HG03097 (cell line): ENCODE data around the gene MTMR8.
A peak's percentile ranks its signal among the peaks of the same experiment; 100 is the strongest.
"Not testable (repeated sequence)": the region's sequence is repeated elsewhere in the genome, so short reads cannot be mapped to it uniquely, and the experiment has no call there.

Experiments
- ATAC-seq: cut with Tn5 transposase; IDR thresholded peaks from one replicate; pipeline ENCODE4 v1.9.1; 2021; ENCODE audit not compliant: unreplicated experiment, low FRiP score

Gene MTMR8

DNA sequence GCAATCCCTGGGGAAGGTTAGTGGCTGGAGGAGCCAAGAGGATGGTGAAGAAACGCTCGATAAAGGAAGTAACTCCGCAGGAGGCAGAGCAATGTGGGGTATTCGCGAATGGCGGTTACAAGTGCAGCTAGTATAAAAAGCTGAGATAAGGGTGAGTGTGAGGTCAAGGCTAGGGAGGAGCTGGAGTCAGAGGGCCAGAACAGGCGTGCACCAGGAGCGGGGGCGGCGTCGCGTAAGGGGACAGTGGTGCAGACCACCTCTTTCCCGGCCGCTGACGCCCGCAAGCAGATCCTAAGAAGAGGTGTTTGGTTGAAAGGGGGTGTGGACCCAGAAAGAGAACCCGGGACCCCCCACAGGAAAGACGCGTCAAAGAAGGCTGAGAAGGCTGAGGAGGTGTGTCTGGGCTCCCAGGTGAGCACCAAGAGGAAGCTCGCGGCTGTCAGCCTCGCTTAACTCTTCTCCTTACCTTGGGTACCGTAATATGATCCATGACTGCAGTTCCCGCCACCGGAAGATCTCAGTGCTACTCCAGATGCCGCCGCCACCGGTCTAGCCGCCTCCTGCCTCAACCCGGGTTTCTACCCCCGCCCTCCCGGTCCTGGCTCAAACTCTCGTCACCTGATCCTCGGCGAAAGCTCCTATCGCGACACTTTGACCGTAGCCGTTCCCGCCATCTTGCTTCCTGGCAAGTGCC, at the start of gene MTMR8:
Gene MTMR8 (minus strand): TSS at position 579 of the 694 bp plus-strand sequence. CDS start 89 bp downstream, at position 490.
- ATAC-seq: peak; percentile 90

DNA sequence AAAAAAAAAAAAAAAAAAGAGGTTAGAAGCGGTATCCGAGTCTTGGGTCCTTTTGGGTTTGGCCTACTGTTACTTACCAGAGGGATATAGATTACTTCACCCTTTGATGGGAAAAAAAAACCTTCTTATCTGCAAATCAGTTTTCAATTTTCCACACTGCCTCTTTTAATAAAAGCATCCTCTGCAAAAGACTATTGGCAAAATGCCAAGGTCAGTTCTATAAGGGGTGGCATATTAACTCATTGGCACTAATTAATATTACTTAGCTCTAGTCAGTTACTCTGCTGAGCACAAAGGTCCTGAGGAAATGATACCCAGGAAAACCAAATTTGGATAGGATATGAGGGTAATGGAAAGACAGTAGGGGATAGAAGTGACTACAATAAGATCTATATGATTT, 44.3 kb upstream of the MTMR8 start:
- no peak for ATAC-seq

DNA sequence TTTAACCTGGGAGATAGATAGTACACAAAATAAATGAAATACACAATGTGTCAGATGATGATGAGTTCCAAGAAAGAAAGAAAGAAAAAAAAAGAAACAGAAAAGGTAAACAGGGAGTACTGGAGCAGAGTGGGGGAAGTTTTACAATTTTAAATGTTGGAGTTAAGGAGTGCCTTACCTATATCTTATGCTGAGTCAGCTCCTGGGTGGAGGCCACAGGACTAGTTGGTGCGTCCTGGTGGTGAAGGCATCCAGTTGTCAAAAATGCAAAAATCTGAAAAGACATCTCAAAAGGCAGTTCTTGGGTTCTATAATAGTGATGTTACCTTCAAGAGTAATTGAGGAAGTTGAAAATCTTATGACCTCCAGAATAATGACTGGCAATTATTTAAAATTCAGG, 42.4 kb upstream of the MTMR8 start:
- ATAC-seq: no peak

DNA sequence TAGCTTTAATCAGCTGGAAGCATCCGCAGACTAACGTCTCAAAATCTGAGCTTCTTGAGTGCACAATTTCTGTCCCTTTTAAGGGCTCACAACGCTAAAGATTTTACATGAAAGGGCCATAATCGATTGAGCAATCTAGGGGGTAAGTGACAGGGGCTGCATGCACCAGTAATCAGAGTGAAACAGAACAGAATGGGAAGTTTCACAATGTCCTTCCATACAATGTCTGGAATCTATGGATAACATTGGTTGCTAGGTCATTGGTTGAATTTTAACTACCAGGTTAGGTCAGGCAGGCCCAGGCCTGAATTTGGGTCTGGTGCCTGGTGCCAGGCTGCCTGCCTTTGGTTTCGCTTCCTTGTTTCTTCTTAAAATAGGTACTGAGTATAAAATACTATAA, 42.0 kb upstream of the MTMR8 start:
- ATAC-seq: no peak

DNA sequence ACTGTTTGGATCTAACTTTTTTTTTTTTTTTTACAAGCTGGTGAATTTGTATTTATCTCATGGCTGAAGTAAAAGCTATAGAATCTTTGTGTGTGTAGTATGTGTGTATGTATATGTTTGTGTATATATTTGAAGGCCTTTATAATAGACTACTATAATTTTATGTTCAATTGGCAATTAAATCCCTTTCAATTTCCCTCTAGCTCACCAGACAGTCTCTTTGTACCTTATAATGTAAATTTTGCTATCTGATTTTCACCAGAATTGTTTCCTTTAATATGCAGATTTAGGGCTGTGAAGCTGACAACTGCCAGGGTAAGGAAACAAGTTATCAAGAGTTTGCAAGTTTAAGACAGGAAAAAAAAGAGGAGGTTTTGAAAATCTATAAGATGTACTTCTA, 33.1 kb upstream of the MTMR8 start:
- no peak for ATAC-seq

DNA sequence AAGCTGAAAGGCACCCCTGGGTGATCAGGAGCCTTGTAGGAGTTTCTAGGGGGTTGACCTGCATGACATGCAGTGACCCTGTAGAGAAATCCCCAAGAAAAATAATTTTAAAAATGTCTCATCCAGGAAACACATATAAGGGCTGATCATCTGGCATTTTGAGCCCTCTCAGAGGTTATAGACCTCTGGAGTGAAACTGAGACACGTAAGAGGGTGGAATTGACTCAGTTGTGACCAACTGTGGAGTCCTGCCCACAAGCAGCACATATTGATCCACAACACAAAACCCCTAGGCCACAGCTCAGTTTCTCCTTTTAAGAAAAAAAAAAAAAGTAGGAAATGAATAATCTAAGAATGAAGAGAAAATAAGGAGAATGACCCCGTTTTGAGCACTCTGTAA, 32.5 kb upstream of the MTMR8 start:
- ATAC-seq: peak; percentile 87

DNA sequence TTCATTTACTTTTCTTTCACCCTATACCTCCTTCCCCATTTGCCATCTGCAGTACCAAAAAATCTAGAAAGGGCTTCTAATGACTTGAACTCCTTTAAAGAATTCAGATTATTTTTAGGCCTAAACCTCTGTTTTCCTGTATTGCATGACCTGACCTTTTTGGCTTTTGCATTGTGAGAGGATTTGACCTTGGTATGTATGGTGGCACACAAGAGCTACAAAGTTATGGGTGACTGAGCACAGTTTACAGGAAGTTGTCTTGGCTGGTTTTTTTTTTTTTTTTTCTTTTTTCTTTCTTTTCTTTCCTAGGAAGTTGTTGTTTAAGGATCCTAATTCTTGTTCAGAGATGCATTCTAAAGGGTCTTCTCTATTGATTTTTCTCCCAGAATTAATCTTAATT, 32.0 kb upstream of the MTMR8 start:
- ATAC-seq: no peak

DNA sequence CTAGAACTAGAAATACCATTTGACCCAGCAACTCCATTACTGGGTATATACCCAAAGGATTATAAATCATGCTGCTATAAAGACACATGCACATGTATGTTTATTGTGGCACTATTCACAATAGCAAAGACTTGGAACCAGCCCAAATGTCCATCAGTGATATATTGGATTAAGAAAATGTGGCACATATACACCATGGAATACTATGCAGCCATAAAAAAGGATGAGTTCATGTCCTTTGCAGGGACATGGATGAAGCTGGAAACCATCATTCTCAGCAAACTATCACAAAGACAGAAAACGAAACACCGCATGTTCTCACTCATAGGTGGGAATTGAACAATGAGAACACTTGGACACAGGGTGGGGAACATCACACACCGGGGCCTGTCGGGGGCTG, 14.5 kb upstream of the MTMR8 start:
- not testable (repeated sequence) for ATAC-seq

DNA sequence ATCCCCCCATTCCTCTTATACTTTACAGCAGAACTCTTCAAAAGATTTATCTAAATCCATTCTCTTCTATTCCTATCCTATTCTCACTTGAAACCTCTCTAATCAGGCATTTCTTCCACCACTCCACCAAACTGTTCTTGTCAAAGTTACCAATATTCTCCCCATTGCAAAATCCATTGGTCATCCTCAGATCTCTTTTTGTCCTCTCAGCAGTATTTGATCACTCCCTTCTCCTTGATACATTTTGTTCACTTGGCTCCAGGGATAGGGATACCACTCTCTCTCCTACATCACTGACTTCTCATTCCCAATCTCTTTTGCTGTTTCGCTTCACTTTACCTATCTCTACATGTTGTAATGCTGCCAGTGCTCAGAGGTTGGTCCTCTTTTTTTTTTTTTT, 2.8 kb upstream of the MTMR8 start:
- ATAC-seq: no peak

DNA sequence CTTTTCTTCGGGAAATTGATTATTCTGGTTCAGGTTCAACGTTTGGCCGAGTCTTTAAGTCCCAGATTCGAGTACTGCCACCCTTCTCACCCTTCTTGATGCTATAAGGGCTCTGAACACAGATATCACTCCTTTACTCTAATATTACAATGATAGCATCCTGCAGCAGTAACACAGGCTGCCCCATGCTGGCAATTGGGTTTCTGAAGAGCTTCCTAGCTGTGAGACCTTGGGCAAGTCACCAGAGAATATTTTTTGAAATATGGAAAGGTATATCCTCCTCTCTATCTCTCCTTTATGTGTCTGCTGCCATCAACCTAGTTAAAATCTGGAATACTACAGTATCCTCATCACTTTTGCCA, 297 bp upstream of the MTMR8 start:
- peak; percentile 24 for ATAC-seq

DNA sequence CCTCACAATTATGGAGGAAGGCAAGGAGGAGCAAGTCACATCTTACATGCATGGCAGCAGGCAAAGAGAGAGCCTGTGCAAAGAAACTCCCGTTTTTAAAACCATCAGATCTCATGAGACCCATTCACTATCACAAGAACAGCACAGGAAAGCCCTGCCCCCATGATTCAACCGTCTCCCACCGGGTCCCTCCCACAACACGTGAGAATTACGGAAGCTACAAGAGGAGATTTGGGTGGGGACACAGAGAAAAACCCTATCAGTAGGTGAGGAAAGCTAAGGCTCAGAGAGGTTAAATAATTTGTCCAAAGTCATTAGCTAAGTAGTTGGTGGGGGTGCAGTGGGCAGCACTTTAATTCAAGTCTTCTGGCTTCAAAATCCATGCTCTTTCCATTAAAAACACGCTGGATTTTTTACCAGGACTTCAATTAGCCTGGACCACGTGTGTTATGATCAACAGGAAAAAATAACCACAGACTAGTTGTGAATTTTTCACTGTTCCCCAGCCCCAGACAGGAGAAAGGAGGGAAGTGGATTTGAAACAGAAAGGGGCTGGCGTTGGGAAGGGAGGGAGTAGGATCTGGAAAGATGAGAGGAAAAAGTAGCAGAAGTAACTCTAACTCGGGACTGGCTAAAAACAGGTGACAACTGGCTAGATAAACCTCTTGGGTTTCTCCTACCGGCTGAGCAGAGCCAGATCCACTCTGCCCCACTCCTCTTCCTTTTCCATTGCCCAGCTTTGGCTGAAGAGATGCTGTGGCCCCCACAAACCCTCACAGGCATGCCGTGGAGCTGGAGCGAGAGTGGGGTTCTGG, 986 bp downstream of the MTMR8 start:
- no peak for ATAC-seq

DNA sequence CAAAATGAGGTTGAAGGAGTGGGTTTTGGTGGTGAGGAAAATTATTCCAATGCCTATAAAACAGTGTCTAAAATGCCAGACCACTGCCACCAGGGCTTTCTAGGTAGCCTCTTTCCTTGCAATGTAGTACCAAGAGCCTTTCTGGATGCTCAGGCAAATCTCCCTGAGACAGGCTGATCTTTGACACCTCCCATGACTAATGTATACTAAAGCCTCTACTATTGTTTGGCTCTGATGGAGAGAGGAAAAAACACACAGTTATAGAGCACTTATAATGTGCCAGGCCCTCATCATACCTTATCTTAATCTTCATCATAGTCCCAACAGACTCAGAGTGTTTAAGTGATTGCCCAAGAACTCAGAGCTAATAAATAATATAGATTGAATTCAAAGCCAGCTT, 5.8 kb downstream of the MTMR8 start:
- ATAC-seq: no peak

DNA sequence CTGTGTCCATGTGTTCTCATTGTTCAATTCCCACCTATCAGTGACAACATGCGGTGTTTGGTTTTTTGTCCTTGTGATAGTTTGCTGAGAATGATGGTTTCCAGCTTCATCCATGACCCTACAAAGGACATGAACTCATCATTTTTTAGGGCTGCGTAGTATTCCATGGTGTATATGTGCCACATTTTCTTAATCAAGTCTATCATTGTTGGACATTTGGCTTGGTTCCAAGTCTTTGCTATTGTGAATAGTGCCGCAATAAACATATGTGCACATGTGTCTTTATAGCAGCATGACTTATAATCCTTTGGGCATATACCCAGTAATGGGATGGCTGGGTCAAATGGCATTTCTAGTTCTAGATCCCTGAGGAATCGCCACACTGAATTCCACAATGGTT, 14.5 kb downstream of the MTMR8 start:
- ATAC-seq: not testable (repeated sequence)

DNA sequence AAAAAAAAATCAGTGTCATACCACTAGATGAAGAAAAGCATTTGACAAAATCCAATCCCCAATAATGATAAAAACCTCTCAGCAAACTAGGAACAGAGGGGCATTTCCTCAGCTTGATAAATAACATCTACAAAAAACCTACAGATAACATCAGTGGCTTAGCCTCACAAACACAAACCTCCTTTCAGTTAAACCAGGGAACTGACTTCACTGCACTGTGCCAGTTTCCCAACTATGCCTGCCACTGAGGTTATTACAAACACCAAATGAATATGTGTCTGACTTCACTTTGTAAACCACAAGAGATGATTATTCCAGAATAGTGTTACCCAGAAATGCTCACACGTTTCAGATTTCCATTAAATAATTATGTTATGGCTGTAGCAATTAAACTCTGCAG, 15.3 kb downstream of the MTMR8 start:
- ATAC-seq: no peak

DNA sequence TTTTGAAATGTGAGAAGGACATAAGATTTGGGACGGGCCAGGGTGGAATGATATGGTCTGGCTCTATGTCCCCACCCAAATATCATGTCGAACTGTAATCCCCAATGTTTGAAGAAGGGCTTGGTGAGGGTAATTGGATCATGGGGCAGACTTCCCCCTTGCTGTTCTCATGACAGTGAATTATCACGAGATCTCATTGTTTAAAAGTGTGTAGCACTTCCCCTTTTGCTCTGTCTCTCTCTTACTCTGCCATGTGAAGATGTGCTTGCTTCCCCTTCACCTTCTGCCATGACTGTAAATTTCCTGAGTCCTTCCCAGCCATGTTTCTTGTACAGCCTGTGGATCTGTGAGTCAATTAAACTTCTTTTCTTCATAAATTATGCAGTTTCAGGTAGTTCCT, 17.5 kb downstream of the MTMR8 start:
- no peak for ATAC-seq

DNA sequence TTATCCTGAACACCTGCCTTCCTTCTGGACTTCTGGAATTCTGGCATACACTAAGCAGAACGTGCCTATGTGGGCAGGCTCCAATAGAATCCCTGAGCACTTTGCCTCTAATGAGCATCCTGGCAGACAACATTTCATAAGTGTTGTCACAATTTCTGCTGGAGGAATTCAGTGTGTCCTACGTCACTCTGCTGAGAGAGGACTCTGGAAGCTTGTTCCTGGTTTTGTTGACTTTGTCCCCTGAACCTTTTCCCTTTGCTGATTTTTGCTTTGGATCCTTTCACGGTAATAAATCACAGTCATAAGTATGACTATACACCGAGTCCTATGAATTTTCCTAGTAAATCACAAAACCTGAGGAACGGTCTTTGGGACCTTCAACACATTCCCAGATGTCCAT, 43.2 kb downstream of the MTMR8 start:
- ATAC-seq: no peak

DNA sequence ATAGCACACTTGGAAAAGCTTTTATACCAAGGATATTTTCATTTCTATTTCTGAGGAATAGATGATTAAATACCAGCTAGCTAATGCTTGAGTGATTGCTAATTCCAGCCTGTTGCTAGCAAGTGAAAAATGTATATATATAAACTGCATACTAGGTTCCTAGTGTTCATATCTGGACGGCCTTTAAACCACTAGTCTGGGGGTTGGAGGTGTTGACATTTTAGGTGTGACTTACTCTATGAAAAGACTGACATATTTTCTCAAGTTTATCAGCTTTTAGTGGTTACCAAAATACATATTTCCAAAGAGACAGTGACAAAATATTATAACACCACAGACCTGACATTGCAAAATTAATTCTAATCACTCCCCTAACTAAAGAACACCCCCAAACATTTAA, 44.7 kb downstream of the MTMR8 start:
- no peak for ATAC-seq

DNA sequence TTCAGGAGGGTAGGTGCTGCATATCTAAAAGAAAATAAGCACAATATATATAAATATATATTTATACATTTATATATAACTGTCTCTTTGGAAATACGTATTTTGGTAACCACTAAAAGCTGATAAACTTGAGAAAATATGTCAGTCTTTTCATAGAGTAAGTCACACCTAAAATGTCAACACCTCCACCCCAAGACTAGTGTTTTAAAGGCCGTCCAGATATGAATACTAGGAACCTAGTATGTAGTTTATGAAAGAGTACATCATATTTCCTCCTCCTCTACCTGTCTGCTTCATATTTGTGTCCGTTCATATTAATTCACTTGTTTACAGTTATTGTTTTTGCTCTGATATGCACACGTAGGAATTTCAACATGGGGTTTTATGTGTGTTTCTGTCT, 45.2 kb downstream of the MTMR8 start:
- ATAC-seq: no peak

DNA sequence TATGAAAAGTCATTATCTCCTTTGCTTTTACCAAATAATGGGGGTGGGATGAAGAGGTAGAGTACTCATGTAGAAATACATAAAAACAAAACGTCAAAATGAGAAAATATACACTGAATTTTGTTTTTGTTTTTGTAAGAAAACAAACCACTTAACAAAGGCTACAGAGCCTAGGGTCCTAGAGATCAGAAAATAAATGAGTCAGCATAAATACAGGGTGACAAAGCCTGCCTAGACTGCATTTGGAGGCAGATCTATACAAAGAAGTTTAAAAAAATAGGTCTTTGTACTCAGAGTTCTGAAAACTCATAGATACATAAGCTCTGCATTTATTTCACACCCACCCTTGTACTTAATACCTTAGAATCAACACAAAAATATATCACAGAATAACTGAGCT, 52.4 kb downstream of the MTMR8 start:
- no peak for ATAC-seq

DNA sequence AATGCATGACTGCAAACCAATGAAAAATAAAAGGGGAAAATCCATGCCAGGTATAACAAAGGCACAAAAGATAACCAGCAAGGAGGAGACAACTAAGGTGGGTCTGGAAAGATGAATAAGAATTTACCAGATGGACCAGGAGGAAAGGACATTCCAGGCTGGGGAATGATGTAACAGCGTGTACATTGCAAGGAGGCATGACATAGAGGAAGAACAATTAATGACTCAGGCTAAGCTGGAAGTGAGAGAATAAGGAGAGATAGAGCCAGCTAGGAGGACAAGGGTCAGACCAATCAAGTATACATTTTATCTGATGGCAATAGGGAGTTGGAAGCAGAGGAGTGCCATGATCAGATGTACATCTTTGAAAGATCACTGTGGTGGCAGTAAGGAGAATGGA, 57.0 kb downstream of the MTMR8 start:
- no peak for ATAC-seq

DNA sequence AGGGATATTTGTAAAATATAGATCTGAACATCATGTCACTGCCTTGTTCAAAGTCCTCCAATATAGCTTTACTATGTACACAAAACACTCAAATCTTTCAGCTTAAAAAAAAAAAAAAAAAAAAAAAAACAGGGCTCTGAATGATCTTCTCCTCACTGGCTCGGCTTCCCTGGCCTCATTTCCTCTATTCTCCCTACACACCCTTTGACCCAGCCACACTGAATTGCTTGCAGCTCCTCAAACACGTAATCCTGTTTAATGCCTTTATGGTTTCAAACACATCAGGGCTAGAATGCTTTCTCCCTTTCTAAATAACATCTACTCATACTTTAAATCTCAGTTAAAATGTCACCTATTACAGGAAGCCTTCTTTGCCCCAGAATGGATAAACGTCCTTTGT, 60.8 kb downstream of the MTMR8 start:
- no peak for ATAC-seq

DNA sequence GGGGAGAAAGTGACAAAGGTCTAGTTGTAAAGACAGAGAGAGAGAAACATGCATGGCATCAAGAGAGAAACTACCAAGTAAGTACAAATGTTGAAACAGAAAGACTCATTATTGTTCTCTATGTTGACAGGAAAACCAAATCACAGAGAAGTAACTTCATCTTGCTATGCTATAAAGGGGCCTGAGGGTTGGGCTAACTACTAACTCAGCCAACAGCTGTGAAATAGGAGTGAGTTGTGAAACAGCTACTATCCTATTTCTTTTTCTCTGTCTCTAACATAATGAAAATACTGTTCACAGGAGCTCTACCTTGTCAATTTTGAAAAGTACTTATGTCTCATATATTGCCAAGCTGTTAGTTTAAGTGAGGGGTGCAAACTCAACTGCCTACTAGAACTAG, 65.0 kb downstream of the MTMR8 start:
- ATAC-seq: no peak
